ENCODE measurements around the gene CADM2. TPM values are rescaled to one million over a fixed set of nuclear protein-coding genes. Genes with fewer than 3 reads are reported as not detected.

CADM2 gene
- total and polyA plus RNA-seq, 2 experiments from 2014 or later, result 13.3 to 47.5 TPM

- Histone ChIP-seq H3K4me1 (ENCODE audit: insufficient read depth) (no peaks in the 10 kb centered on the region), H3K4me3 (no peak overlapping the region), H3K9me2 (ENCODE audit: insufficient read depth) (no peaks in the 10 kb centered on the region), H3F3A (replicated peaks; ENCODE audit: low read depth) (no peaks in the 10 kb centered on the region), H3K27me3 (ENCODE audit: insufficient read depth) (no peaks in the 10 kb centered on the region), H3K4me2 (no peak overlapping the region), H4K20me1 (replicated peaks; ENCODE audit: insufficient read depth) (no peaks in the 10 kb centered on the region), H2AFZ (no peak overlapping the region), H3K36me3 (ENCODE audit: insufficient read depth) (no peaks in the 10 kb centered on the region), H3K79me2 (replicated peaks; ENCODE audit: insufficient read depth) (no peaks in the 10 kb centered on the region), H3K27ac (ENCODE audit: low read depth) (no peak overlapping the region)
- TF ChIP-seq NANOG (IDR thresholded peaks at IDR 0.05; ENCODE audit: borderline replicate concordance) (no peak), ETS1 (IDR thresholded peaks at IDR 0.05) (no peak), EZH2phosphoT487 (IDR thresholded peaks at IDR 0.05; ENCODE audit: unreplicated experiment) (no peak), ZNF114 (CRISPR knock-in tag; IDR thresholded peaks at IDR 0.05) (no peak), ZNF331 (CRISPR knock-in tag; IDR thresholded peaks at IDR 0.05; ENCODE audit: low read depth) (no peak), STAT1 (IDR thresholded peaks at IDR 0.05; ENCODE audit: unreplicated experiment) (no peak), EZH2 (IDR thresholded peaks at IDR 0.05; ENCODE audit: low read depth, unreplicated experiment) (no peak), ZNF462 (CRISPR knock-in tag; IDR thresholded peaks at IDR 0.05) (no peak), CREB1 (CRISPR knock-in tag; IDR thresholded peaks at IDR 0.05; ENCODE audit: low read depth) (no peak), REST (IDR thresholded peaks at IDR 0.05; ENCODE audit: unreplicated experiment) (no peak), CTCF (conservative IDR thresholded peaks at IDR 0.05; ENCODE audit: low read depth in 2 of 2) (no peak), POLR2AphosphoS5 (IDR thresholded peaks at IDR 0.05; ENCODE audit: low read depth) (no peak), JUNB (IDR thresholded peaks at IDR 0.05; ENCODE audit: unreplicated experiment) (no peak)
- Mint-ChIP-seq H3K4me3 (no peak overlapping the region), H3K27me3 (ENCODE audit: insufficient read depth, low read depth, poor library complexity) (peaks cover 2% of the 10 kb centered on the region), H3K27ac (no peak overlapping the region), H3K4me1 (no peaks in the 10 kb centered on the region), H3K36me3 (ENCODE audit: low read depth) (no peaks in the 10 kb centered on the region), H3K9me3 (no peaks in the 10 kb centered on the region)
- no peak for DNase-seq (ENCODE audit: low spot score)
- no peak for ATAC-seq
These were observed 363.1 kb downstream of the CADM2 start for GRCh38 chr3:85321892-85322291.
